PFSK-1 (cell line): ENCODE measurements around the gene CITED2.

Experiments used
- FOXP2 ChIP-seq: optimal IDR thresholded peaks from 2 replicates; pipeline ENCODE3; 2011; ENCODE audit warnings: borderline replicate concordance, control low read depth, inconsistent platforms; ENCODE audit not compliant: insufficient read depth; ENCODE audit errors: extremely low read length, extremely low read depth
- POLR2AphosphoS5 ChIP-seq: IDR thresholded peaks from 2 replicates; pipeline ENCODE4 v1.6.1; 2012; ENCODE audit warnings: low read depth, mild to moderate bottlenecking, control low read depth, low read length, moderate library complexity
- SIN3A ChIP-seq: IDR thresholded peaks from 2 replicates; pipeline ENCODE4 v1.6.1; 2012; ENCODE audit warnings: mild to moderate bottlenecking, low read length, moderate library complexity, borderline replicate concordance; ENCODE audit not compliant: insufficient read depth
- TAF1 ChIP-seq: IDR thresholded peaks from 2 replicates; pipeline ENCODE4 v1.6.1; 2012; ENCODE audit warnings: low read length, control low read depth, borderline replicate concordance; ENCODE audit not compliant: insufficient read depth
- TF ChIP-seq, protein P1 (sequence below), 2 experiments: IDR thresholded peaks; 2 replicates each; pipeline versions ENCODE4 v1.6.1 to v1.8.0; 2011 to 2012; ENCODE audit warnings: low read depth in 2 of 2, low read length in 2 of 2, control low read depth in 1 of 2, inconsistent platforms in 1 of 2, mild to moderate bottlenecking in 1 of 2, moderate library complexity in 1 of 2; ENCODE audit not compliant: insufficient read depth in 1 of 2

Gene CITED2

DNA sequence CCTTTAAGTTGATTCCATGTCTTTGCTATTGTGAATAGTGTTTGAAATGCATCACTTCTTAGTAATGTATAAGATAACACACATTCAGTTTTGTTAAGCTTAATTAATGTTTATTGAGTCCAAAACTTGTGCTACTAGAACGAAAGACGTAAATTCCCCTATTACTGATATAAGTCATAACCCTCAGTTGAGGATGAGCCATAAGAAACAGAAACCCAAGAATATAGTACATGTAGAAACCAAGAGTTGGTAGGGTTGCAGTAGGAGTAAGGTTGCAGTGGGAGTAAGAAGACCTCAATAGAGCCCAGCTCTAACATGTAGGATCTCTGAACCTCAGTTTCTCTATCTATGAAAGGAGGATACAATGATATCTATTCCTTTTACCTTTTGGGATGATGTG is 19.3 kb downstream of the CITED2 start:
- TF ChIP-seq, protein P1, sequence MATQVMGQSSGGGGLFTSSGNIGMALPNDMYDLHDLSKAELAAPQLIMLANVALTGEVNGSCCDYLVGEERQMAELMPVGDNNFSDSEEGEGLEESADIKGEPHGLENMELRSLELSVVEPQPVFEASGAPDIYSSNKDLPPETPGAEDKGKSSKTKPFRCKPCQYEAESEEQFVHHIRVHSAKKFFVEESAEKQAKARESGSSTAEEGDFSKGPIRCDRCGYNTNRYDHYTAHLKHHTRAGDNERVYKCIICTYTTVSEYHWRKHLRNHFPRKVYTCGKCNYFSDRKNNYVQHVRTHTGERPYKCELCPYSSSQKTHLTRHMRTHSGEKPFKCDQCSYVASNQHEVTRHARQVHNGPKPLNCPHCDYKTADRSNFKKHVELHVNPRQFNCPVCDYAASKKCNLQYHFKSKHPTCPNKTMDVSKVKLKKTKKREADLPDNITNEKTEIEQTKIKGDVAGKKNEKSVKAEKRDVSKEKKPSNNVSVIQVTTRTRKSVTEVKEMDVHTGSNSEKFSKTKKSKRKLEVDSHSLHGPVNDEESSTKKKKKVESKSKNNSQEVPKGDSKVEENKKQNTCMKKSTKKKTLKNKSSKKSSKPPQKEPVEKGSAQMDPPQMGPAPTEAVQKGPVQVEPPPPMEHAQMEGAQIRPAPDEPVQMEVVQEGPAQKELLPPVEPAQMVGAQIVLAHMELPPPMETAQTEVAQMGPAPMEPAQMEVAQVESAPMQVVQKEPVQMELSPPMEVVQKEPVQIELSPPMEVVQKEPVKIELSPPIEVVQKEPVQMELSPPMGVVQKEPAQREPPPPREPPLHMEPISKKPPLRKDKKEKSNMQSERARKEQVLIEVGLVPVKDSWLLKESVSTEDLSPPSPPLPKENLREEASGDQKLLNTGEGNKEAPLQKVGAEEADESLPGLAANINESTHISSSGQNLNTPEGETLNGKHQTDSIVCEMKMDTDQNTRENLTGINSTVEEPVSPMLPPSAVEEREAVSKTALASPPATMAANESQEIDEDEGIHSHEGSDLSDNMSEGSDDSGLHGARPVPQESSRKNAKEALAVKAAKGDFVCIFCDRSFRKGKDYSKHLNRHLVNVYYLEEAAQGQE (IDR thresholded peaks at IDR 0.05; ENCODE audit: insufficient read depth in 1 of 2, low read depth in 2 of 2, low read length in 2 of 2), result no peak
- TF ChIP-seq POLR2AphosphoS5, result no peak
- TF ChIP-seq FOXP2, result no peak
- TF ChIP-seq SIN3A, result no peak
- no peak for TF ChIP-seq TAF1

DNA sequence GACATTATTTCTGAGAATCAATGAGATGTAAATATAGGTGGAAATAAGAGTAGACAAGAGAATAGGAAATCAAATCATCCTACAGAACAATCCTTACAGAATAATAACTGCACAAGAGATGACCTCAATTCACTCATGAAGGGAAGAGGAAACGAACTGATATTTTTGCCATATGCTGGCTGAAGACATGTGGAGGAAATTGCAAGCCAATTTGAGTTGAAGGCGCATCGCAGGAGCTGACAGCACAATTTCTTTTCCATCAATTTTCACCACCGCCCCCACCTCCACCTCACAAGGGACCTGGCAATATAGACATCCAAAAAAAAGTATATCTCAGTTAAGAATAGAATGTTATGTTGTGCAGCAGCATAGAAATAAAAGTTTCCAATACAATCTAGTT is 20.3 kb downstream of the CITED2 start:
- TF ChIP-seq, protein P1 (IDR thresholded peaks at IDR 0.05; ENCODE audit: insufficient read depth in 1 of 2, low read depth in 2 of 2, low read length in 2 of 2), result no peak
- TF ChIP-seq SIN3A, result no peak
- no peak for TF ChIP-seq FOXP2

DNA sequence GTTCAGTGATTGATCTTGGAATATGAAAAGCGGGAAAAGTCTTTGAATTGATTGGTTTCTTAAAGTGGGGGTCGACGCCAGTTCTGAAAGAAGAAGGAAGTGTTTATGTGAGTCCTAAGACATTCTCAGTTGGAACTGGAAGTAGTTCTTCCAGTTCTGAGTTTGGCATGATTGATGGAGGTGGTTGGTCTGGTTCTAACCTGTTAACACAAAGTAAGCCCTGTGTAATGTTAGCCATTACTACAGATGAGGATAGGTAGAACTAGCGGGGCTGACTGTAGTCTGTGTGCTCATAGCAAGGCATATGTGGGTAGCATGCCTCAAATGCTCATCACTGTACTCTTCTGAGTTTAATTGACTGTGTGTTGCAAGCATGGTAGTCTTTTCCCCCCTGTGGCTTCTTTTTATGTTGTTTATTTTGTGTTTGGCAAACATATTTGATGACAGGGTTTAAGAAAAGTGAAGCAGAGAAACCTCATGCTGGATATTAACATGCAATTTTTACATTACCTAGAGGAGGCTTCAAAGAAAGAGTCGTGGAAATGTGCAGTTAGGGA is 24.9 kb downstream of the CITED2 start:
- no peak for TF ChIP-seq POLR2AphosphoS5
- no peak for TF ChIP-seq SIN3A
- no peak for TF ChIP-seq FOXP2
- no peak for TF ChIP-seq TAF1

DNA sequence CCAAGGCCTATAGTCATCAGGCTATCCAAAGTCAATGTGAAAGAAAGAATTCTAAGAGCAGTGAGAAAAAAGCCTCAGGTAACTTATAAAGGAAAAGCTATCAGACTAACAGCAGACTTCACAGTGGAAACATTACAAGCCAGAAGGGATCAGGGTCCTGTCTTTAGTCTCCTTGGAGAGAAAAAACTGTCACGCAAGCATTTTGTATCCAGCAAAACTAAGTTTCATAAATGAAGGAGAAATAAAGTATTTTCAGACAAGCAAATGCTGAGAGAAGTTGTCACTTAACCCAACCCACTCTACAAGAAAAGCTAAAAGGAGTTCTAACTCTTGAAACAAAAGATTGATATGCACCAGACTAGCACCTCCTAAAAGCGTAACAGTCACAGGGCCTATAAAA is 28.1 kb downstream of the CITED2 start:
- no peak for TF ChIP-seq POLR2AphosphoS5
- TF ChIP-seq, protein P1 (IDR thresholded peaks at IDR 0.05; ENCODE audit: insufficient read depth in 1 of 2, low read depth in 2 of 2, low read length in 2 of 2), result no peak
- TF ChIP-seq TAF1, result no peak
- no peak for TF ChIP-seq FOXP2
- no peak for TF ChIP-seq SIN3A

DNA sequence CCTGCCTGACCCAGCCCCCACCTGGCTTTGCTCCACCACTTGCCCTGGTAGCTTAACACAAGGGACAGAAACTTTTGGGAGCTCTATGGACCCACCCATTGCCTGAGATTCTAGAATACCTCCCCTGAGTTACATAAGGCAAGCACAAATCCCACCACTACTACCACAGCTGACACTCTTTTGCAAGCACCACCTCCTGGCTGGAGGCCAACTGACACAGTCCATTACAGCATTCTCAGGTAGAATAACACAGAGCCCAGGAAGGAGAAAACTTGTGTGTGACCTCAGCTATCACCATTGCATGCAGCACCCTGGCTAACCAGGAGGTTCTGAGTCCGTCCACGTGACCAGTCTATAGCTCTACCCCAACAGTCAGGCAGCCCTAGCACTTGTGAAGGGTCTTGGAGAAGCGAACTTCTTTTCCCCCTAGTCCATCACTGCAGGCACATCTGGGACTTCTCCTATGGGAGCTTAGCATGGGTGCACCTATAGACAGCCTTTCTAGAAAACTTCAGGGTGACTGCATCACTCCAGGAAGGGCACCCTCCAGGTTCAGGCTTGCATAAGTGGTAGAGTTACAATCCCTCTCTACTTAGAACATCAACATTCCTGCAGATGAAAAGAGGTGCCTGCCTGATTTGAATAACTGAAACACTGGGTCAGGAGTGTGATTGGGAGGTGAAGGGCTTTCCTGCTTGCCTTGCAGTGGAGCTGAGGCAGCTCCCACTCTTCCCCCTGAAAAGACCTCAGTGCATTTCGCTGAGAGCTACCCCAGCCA is 30.1 kb downstream of the CITED2 start:
- TF ChIP-seq SIN3A (no peak), TAF1 (no peak), POLR2AphosphoS5 (no peak), FOXP2 (no peak)
- TF ChIP-seq, protein P1 (IDR thresholded peaks at IDR 0.05; ENCODE audit: insufficient read depth in 1 of 2, low read depth in 2 of 2, low read length in 2 of 2), result no peak
